HG03159 (cell line): ENCODE data around the gene SLC12A5.
"Not testable (repeated sequence)": the region's sequence is repeated elsewhere in the genome, so short reads cannot be mapped to it uniquely, and the experiment has no call there.

Experiments
- ATAC-seq: cut with Tn5 transposase; IDR thresholded peaks from one replicate; pipeline ENCODE4 v1.9.1; 2021; ENCODE audit warnings: mild to moderate bottlenecking, moderate library complexity; ENCODE audit not compliant: unreplicated experiment

Gene SLC12A5

GRCh38 chr20:46073443-46073842, 44.4 kb downstream of the SLC12A5 start:
- ATAC-seq, result no peak

- no peak for ATAC-seq
Measured at GRCh38 chr20:46074006-46074405, 45.0 kb downstream of the SLC12A5 start.

- no peak for ATAC-seq
Measured at GRCh38 chr20:46076806-46077205, 47.8 kb downstream of the SLC12A5 start.

DNA sequence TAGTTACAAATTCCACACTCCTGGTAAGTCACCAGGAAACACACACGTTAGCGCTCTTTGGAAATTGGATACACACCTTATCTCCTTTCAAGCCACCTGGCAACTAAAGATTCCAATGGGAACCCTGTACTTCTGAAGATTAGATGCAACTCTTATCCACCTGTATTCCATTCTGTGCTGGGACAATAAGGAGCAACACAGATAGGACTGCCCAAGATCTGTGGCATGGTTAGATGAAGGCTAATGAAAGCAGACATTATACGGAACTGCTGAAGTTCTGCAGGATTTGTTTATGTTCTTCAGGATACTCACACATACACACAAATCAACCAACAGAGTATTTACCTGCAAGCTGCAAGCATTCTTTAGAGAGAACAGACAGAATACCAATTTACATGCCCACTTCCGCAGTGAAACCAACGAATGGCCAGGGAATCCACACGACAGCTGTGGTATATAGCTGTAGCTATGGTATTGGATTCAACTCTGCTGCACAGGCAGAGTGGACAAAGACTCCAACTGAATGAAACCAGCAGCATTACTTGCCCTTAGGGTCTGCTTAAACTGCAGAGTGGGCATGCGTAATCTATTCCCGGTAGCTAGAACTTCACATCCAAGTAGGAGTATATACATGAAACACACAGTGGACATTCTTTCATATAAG, 48.8 kb downstream of the SLC12A5 start:
- ATAC-seq, result no peak

- no peak for ATAC-seq
Measured at GRCh38 chr20:46078954-46079353, 49.9 kb downstream of the SLC12A5 start.

GRCh38 chr20:46081074-46081473, 52.1 kb downstream of the SLC12A5 start:
- ATAC-seq, result no peak

GRCh38 chr20:46083101-46083500, 54.1 kb downstream of the SLC12A5 start:
- no peak for ATAC-seq

- no peak for ATAC-seq
Measured at GRCh38 chr20:46083531-46084061, 54.6 kb downstream of the SLC12A5 start.

DNA sequence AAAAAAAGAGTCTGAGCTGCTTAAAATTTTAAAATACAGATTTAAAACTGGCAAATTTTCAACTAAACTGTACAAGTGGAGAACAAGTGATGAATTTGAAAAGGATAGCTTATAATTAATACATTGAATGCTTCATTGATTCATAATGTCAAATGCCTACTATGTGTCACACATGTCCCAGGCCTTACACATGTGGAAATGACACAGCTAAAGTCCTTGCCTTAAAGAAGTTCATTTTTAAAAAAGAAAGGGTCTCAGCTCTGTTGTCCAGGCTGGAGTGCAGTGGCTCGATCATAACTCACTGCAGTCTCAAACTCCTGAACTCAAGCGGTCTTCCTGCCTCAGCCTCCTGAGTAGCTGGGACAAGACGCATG, 55.8 kb downstream of the SLC12A5 start:
- no peak for ATAC-seq

DNA sequence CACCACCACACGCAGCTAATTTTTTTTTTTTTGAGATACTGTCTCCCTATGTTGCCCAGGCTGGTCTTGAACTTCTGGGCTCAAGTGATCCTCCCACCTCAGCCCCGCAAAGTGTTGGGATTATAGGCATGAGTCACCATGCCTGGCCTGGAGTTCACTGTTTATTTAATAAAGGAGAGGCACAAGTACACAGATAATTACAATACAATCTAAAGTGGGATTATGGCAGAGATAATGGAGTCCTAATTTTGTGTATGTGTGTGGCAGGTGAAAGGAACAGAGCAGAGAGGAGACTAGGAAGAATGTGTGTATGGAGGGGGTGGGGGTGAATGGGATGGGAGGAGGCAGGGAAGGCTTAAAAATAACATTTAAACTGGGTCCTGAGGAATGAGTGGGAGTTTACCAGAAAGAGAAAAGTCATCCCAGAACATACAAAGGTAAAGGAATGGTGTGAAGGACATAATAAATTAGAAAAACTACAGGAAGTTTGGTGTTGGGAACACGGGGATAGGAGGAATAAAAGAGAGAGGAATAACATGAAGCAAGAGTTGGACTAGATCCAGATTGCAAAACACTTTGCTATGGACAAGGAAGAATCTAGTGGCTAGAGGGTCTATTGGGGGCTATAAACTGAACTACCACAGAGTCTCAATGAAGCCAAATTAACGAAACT, 56.3 kb downstream of the SLC12A5 start:
- no peak for ATAC-seq

- ATAC-seq, result no peak
Measured at GRCh38 chr20:46087161-46087560, 58.1 kb downstream of the SLC12A5 start.

- no peak for ATAC-seq
Measured at GRCh38 chr20:46088409-46089166, 59.6 kb downstream of the SLC12A5 start.

- peak; percentile 34 for ATAC-seq
Measured at GRCh38 chr20:46089167-46089416, 60.1 kb downstream of the SLC12A5 start.

- peak; percentile 72 for ATAC-seq
Measured at GRCh38 chr20:46089417-46090388, 60.7 kb downstream of the SLC12A5 start, which contains the start of gene NCOA5. Gene NCOA5, minus strand, starts transcription at chr20:46089962. Its CDS starts 10,538 bp downstream, at chr20:46079424.

DNA sequence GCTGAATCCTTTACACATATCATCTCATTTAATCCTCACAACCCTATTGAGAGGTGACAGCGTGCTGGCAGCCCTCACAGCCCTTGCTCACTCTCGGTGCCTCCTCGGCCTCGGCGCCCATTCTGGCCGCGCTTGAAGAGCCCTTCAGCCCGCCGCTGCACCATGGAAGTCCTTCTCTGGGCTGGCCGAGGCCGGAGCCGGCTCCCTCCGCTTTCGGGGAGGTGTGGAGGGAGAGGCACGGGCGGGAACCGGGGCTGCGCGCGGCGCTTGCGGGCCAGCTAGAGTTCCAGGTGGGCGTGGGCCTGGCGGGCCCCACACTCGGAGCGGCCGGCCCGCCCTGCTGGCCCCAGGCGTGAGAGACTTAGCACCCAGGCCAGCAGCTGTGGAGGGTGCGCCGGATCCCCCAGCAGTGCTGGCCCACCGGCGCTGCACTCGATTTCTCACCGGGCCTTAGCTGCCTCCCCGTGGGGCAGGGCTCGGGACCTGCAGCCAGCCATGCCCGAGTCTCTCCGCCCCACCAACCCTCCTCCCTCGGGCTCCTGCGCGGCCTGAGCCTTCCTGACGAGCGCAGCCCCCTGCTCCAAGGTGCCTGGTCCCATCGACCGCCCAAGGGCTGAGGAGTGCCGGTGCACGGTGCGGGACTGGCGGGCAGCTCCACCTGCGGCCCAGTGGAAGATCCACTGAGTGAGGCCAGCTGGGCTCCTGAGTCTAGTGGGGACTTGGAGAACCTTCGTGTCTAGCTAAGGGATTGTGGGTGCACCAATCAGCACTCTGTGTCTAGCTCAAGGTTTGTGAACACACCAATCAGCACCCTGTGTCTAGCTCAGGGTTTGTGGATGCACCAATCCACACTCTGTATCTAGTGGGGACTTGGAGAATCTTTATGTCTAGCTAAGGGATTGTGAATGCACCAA, 62.9 kb downstream of the SLC12A5 start:
- ATAC-seq, result not testable (repeated sequence)

DNA sequence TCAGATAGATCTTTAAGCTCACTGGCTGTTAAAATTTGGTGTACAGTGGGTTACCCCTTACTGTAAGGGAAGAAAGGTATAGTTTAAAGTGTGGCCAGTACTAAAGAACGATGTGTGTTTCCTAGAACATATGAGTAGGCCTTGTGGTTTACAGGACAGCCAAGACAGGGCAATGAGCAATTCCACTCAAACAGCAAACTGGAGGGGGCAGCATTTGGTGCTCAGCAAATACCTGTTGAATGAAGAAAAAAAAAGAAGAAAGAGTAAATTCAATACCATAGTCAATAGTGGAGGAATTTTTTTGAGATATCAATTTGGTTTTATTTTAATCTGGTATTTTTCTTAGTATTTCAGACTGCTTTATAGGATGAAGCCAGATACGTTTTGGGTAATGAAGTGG, 64.5 kb downstream of the SLC12A5 start:
- ATAC-seq, result no peak

DNA sequence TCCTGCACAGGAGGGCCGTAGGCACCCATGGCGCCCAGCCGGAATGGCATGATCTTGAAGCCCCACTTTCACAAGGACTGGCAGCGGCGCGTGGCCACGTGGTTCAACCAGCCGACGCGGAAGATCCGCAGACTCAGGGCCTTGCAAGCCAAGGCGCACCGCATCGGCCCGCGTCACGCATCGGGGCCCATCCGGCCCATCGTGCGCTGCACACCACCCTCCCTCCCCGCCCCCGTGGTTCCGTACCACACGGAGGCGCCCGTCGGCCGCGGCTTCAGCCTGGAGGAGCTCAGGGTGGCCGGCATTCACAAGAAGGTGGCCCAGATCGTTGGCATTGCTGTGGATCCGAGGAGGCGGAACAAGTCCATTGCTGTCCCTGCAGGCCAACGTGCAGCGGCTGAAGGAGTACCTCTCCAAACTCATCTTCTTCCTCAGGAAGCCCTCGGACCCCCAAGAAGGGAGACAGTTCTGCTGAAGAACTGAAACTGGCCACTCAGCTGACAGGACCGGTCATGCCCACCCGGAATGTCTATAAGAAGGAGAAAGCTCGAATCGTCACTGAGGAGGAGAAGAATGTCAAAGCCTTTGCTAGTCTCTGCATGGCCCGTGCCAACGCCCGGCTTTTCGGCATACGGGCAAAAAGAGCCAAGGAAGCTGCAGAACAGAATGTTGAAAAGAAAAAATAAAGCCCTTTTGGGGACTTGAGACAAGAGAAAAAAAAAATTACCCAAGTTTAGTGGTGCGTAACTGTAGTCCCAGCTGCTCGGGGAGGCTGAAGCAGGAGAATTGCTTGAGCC, 70.7 kb downstream of the SLC12A5 start:
- ATAC-seq, result no peak

DNA sequence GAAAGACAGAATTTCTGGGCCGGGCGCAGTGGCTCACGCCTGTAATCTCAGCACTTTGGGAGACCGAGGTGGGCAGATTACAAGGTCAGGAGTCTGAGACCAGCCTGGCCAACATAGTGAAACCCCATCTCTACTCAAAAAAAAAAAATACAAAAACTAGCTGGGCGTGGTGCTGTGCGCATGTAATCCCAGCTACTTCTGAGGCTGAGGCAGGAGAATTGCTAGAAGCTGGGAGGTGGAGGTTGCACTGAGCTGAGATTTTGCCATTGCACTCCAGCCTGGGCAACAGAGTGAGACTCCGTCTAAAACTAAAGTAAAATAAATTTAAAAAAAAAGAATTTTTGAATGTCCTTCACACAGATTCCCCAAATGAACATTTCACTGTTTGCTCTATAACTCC, 71.4 kb downstream of the SLC12A5 start:
- not testable (repeated sequence) for ATAC-seq

DNA sequence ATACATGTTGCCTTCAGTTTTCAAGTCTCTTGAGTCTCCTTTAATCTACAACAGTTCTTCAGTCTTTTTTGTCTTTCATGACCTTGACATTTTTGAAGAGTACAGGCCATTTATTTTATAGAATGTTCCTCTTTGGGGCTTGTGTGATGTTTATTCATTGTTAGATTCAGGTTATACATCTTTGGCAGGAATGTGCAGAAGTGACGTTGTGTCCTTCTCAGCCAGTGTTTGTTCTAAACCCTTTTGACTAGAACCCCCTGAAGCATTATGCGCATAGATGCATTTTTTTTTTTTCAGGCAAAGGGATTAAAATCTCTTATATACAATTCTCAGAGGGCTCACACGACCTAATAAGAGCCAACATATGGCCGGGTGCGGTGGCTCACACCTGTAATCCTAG, 72.0 kb downstream of the SLC12A5 start:
- no peak for ATAC-seq
